PC-9 (cell line): ENCODE results near the gene EIF4ENIF1. TPM values are rescaled to one million over a fixed set of nuclear protein-coding genes. Genes with fewer than 3 reads are reported as not detected.

ENCODE experiments used
- BruUV-seq: library from RNA; stranded (reverse); fragments of 400-500 nt; replicated peaks from 2 replicates; lab custom pipeline; 2021; lab: Mats Ljungman, UMichigan
- CTCF ChIA-PET: fragments of 300-600 bp; sonication (Branson Sonifier 250); formaldehyde crosslinking; loops from one replicate; lab custom pipeline; 2022; ENCODE audit warnings: antibody characterized with exemption; lab: Charles Lee
- POLR2A ChIA-PET: fragments of 300-600 bp; sonication (Branson Sonifier 250); formaldehyde crosslinking; loops from one replicate; lab custom pipeline; 2022; ENCODE audit warnings: antibody characterized with exemption; ENCODE audit not compliant: unreplicated experiment; lab: Charles Lee
- DNase-seq, 2 experiments: peaks; one replicate each; pipeline versions ENCODE4 v3.0.0 to v3.0.0-alpha.2; 2015 to 2022; ENCODE audit warnings: mixed read lengths in 1 of 2
- H2AFZ ChIP-seq: fragments of 200-600 bp; sonication (generic); 2 replicates; pipeline ENCODE4 v1.8.1; 2017; ENCODE audit warnings: antibody characterized with exemption
- H3F3A ChIP-seq: fragments of 200-600 bp; sonication (generic); 2 replicates; pipeline ENCODE4 v1.8.1; 2017; ENCODE audit warnings: antibody characterized with exemption, mild to moderate bottlenecking, low read depth; ENCODE audit not compliant: insufficient read depth
- H3K27ac ChIP-seq: fragments of 200-600 bp; sonication (generic); 2 replicates; pipeline ENCODE4 v1.6.1; 2016; ENCODE audit warnings: mixed run types
- H3K27me3 ChIP-seq: fragments of 200-600 bp; sonication (generic); 2 replicates; pipeline ENCODE4 v1.6.1; 2016; ENCODE audit warnings: low read depth, mixed run types; ENCODE audit not compliant: insufficient read depth
- H3K36me3 ChIP-seq: fragments of 200-600 bp; sonication (generic); 2 replicates; pipeline ENCODE4 v1.6.1; 2016; ENCODE audit warnings: low read depth, mixed run types
- H3K4me1 ChIP-seq: fragments of 200-600 bp; sonication (generic); replicated peaks from 2 replicates; pipeline ENCODE4 v1.6.1; 2016; ENCODE audit warnings: mixed run types; ENCODE audit not compliant: insufficient read depth
- H3K4me2 ChIP-seq: fragments of 200-600 bp; sonication (generic); 2 replicates; pipeline ENCODE4 v1.6.1; 2017; ENCODE audit warnings: mixed run types
- H3K4me3 ChIP-seq: fragments of 200-600 bp; sonication (generic); 2 replicates; pipeline ENCODE4 v1.6.1; 2016; ENCODE audit warnings: mixed run types
- H3K79me2 ChIP-seq: fragments of 200-600 bp; sonication (generic); 2 replicates; pipeline ENCODE4 v1.6.1; 2017; ENCODE audit warnings: low read depth, mixed run types
- H3K9me2 ChIP-seq: fragments of 200-600 bp; sonication (generic); 2 replicates; pipeline ENCODE4 v1.8.1; 2017; ENCODE audit warnings: mild to moderate bottlenecking; ENCODE audit not compliant: insufficient read depth
- H3K9me3 ChIP-seq: fragments of 200-600 bp; sonication (generic); 2 replicates; pipeline ENCODE4 v1.8.1; 2016; ENCODE audit warnings: low read depth; ENCODE audit not compliant: insufficient read depth
- H4K20me1 ChIP-seq: fragments of 200-600 bp; sonication (generic); 2 replicates; pipeline ENCODE4 v1.8.1; 2017; ENCODE audit not compliant: insufficient read depth
- CTCF ChIP-seq: fragments of 200-600 bp; sonication (generic); conservative IDR thresholded peaks from 2 replicates; pipeline ENCODE4 v1.6.1; 2017; ENCODE audit warnings: mixed run types, antibody characterized with exemption, mild to moderate bottlenecking, moderate library complexity
- EZH2 ChIP-seq: fragments of 200-600 bp; sonication (generic); IDR thresholded peaks from 2 replicates; pipeline ENCODE4 v1.8.0; 2017; ENCODE audit warnings: antibody characterized with exemption, low read depth
- intact Hi-C: fragments of 100-400 bp; cut with micrococcal nuclease; formaldehyde crosslinking; loops from one replicate; pipeline ENCODE4 v1.10.0; 2022; ENCODE audit not compliant: unreplicated experiment
- total RNA-seq: library from RNA; stranded (reverse); gene quantifications from 2 replicates; pipeline ENCODE4 v1.2.3, GENCODE V29; 2021

EIF4ENIF1 gene
- total RNA-seq, 1 experiment from 2014 or later, result 21.8 TPM

GRCh38 chr22:31443516-31443915 lies 46.1 kb downstream of the EIF4ENIF1 start:
- no peaks in the 10 kb centered on the region for H3K79me2 ChIP-seq
- H3K36me3 ChIP-seq, result 0 out of 2 replicates have a peak, but pooled peaks cover 4% of the 10 kb centered on the region
- no peaks in the 10 kb centered on the region for H3K27me3 ChIP-seq
- H3F3A ChIP-seq, result peaks cover 17% of the 10 kb centered on the region
- H3K9me2 ChIP-seq, result no peaks in the 10 kb centered on the region
- H3K27ac ChIP-seq, result no peak overlapping the region
- H4K20me1 ChIP-seq, result no peaks in the 10 kb centered on the region
- no peak overlapping the region for H3K4me2 ChIP-seq
- ChIA-PET CTCF (no interaction called here), POLR2A (no interaction called here)
- no peak overlapping the region for H3K4me3 ChIP-seq
- BruUV-seq, result no TSS peak
- no peaks in the 10 kb centered on the region for H3K4me1 ChIP-seq
- no peak overlapping the region for H2AFZ ChIP-seq
- TF ChIP-seq CTCF, result no peak
- no peak for TF ChIP-seq EZH2
- no peak for DNase-seq
- intact Hi-C loops, result loop anchor here (1.0 kb wide), 1 partner anchor 28 kb away; no protein-coding TSS in a partner anchor
- H3K9me3 ChIP-seq, result no peaks in the 10 kb centered on the region

GRCh38 chr22:31442768-31443489 lies 46.7 kb downstream of the EIF4ENIF1 start:
- Histone ChIP-seq H4K20me1 (no peaks in the 10 kb centered on the region), H3K4me1 (no peaks in the 10 kb centered on the region), H3K27ac (no peak overlapping the region), H3K9me3 (no peaks in the 10 kb centered on the region), H3F3A (peaks cover 17% of the 10 kb centered on the region), H3K79me2 (no peaks in the 10 kb centered on the region), H3K4me2 (no peak overlapping the region), H2AFZ (no peak overlapping the region), H3K27me3 (no peaks in the 10 kb centered on the region), H3K9me2 (no peaks in the 10 kb centered on the region), H3K36me3 (0 out of 2 replicates have a peak, but pooled peaks cover 7% of the 10 kb centered on the region), H3K4me3 (no peak overlapping the region)
- ChIA-PET POLR2A (no interaction called here), CTCF (interaction anchor here (0.6 kb wide), 2 partner anchors 9 to 11 kb away, joined by 3 to 14 read pairs; no protein-coding TSS in a partner anchor)
- no TSS peak for BruUV-seq
- no peak for DNase-seq
- TF ChIP-seq EZH2, result no peak
- no peak for TF ChIP-seq CTCF
- intact Hi-C loops, result loop anchor here (1.0 kb wide), 1 partner anchor 28 kb away; no protein-coding TSS in a partner anchor

GRCh38 chr22:31441652-31442051 lies 48.0 kb downstream of the EIF4ENIF1 start:
- Histone ChIP-seq H3K9me2 (no peaks in the 10 kb centered on the region), H3K36me3 (peaks cover 15% of the 10 kb centered on the region; the same call in 1 of the 2 replicates), H3K4me3 (no peak overlapping the region), H3K4me2 (no peak overlapping the region), H3K27ac (no peak overlapping the region), H2AFZ (no peak overlapping the region), H3K79me2 (no peaks in the 10 kb centered on the region), H3K4me1 (no peaks in the 10 kb centered on the region), H3K27me3 (no peaks in the 10 kb centered on the region), H3F3A (peaks cover 11% of the 10 kb centered on the region), H4K20me1 (no peaks in the 10 kb centered on the region), H3K9me3 (no peaks in the 10 kb centered on the region)
- intact Hi-C loops, result no loop called here
- DNase-seq, result no peak
- ChIA-PET CTCF (interaction anchor here (0.7 kb wide), 1 partner anchor 1119 kb away, joined by 11 read pairs; no protein-coding TSS in a partner anchor), POLR2A (no interaction called here)
- no peak for TF ChIP-seq EZH2
- TF ChIP-seq CTCF, result no peak
- no TSS peak for BruUV-seq
